ENCODE results near the gene DLG2. TPM values are rescaled to one million over a fixed set of nuclear protein-coding genes. Genes with fewer than 3 reads are reported as not detected.

The DLG2 gene
- total RNA-seq, 3 donors from 2014 or later (not counting 1 experiment from before 2014, with no cell fraction given): 1.7 to 2.9 (median 2.2) TPM

DNA sequence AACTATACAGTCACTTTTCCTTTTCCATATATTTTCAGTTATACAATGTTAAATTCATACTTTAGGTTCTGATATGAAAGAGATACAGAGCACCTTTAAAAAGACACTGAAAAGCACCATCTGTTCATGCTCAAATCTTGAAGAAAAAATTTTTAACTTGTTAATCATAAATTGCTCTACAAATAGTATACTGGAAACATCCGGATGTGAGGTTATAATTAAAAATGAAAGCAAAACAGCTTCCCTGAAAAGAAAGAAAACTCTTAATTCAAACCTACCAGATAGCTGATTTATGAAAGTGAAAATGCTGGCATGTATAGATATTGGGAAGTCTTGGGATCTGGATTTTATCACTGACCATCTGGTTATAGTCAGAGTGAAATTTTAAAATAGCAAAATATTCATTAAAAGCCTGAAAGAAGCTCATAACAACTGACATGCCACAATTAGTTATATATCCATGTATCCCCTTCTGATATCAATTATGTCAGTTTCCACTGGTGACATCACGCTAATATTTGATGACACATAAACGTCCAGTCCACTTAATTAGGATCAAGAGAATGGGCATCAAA lies 740.0 kb downstream of the DLG2 start:
- peaks cover 11% of the 10 kb centered on the region in 2 donors for H3K9me3 Mint-ChIP-seq
- no peak for DNase-seq
- no peak for ATAC-seq
- H3K36me3 ChIP-seq (ENCODE audit: control insufficient read depth, insufficient read depth, low read length): no peaks in the 10 kb centered on the region
- TF ChIP-seq, protein P1, sequence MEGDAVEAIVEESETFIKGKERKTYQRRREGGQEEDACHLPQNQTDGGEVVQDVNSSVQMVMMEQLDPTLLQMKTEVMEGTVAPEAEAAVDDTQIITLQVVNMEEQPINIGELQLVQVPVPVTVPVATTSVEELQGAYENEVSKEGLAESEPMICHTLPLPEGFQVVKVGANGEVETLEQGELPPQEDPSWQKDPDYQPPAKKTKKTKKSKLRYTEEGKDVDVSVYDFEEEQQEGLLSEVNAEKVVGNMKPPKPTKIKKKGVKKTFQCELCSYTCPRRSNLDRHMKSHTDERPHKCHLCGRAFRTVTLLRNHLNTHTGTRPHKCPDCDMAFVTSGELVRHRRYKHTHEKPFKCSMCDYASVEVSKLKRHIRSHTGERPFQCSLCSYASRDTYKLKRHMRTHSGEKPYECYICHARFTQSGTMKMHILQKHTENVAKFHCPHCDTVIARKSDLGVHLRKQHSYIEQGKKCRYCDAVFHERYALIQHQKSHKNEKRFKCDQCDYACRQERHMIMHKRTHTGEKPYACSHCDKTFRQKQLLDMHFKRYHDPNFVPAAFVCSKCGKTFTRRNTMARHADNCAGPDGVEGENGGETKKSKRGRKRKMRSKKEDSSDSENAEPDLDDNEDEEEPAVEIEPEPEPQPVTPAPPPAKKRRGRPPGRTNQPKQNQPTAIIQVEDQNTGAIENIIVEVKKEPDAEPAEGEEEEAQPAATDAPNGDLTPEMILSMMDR (IDR thresholded peaks at IDR 0.05): no peak
- no peak overlapping the region for H3K27ac Mint-ChIP-seq
- no peaks in the 10 kb centered on the region for H3K27me3 ChIP-seq (ENCODE audit: control insufficient read depth, insufficient read depth, low read length)
- H3K36me3 Mint-ChIP-seq: no peaks in the 10 kb centered on the region
- WGBS (ENCODE audit: insufficient coverage): 88% methylated on average over 2 of the region's 3 CpGs
- H3K27me3 Mint-ChIP-seq (ENCODE audit: low read depth in 2 of 2): no peaks in the 10 kb centered on the region
- H3K4me3 Mint-ChIP-seq: no peak overlapping the region
- intact Hi-C loops (cut with micrococcal nuclease): no loop called here
- H3K9me3 ChIP-seq (ENCODE audit: control insufficient read depth, insufficient read depth, low read length): no peaks in the 10 kb centered on the region
- no peaks in the 10 kb centered on the region for H3K4me1 ChIP-seq (ENCODE audit: control insufficient read depth, insufficient read depth, low read length)
- H3K4me3 ChIP-seq (ENCODE audit: low read length): no peak overlapping the region
- no peaks in the 10 kb centered on the region for H3K4me1 Mint-ChIP-seq
- no peak overlapping the region for H3K27ac ChIP-seq (ENCODE audit: low read length)

DNA sequence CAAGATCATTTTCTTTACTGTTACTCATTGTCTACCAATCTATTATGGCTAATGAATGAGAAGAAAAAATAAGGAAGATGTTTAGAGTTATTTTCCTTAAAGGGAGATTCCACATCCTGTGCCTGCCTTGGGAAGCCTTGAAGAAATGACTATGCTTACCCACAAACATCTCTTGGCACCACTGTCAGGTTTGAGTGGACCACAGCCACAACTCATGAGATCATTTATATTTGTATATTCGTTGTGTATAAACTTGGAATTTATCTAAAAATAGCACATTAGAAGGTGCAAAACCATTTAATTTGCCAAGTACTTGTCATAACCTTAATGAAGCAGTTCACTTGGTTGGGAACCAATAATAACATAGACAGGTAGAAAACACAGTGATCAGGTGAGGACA lies 740.8 kb downstream of the DLG2 start:
- ATAC-seq (no peak), DNase-seq (no peak)
- TF ChIP-seq, protein P1 (IDR thresholded peaks at IDR 0.05): no peak
- Mint-ChIP-seq H3K36me3 (no peaks in the 10 kb centered on the region), H3K4me3 (no peak overlapping the region), H3K9me3 (peaks cover 11 to 12% of the 10 kb centered on the region in 2 donors), H3K4me1 (no peaks in the 10 kb centered on the region), H3K27ac (no peak overlapping the region), H3K27me3 (ENCODE audit: low read depth in 2 of 2) (no peaks in the 10 kb centered on the region)
- no CpG with 5 or more reads among the region's 1 CpG for WGBS (ENCODE audit: insufficient coverage)
- H3K4me1 ChIP-seq (ENCODE audit: control insufficient read depth, insufficient read depth, low read length): no peaks in the 10 kb centered on the region
- intact Hi-C loops (cut with micrococcal nuclease): no loop called here
- no peaks in the 10 kb centered on the region for H3K9me3 ChIP-seq (ENCODE audit: control insufficient read depth, insufficient read depth, low read length)
- H3K27me3 ChIP-seq (ENCODE audit: control insufficient read depth, insufficient read depth, low read length): no peaks in the 10 kb centered on the region
- no peaks in the 10 kb centered on the region for H3K36me3 ChIP-seq (ENCODE audit: control insufficient read depth, insufficient read depth, low read length)
- H3K4me3 ChIP-seq (ENCODE audit: low read length): no peak overlapping the region
- no peak overlapping the region for H3K27ac ChIP-seq (ENCODE audit: low read length)

DNA sequence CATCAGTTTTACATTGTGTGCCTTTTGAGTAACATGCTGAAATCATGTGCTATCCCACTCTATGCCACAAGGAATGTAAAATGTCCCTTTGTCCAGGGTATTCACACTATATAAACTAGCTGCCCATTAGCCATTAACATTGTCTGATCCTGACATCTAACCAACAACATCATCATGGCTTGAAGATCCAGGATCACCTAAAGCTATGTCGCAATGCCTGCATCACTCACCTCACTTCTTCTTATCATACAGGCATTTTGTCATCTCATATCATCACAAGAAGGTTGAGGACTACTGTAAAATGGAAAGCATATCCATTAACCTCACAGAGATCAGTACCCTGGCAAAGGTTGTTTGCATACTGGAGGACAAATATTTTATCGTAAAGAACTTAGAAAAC lies 742.3 kb downstream of the DLG2 start:
- ATAC-seq: no peak
- H3K9me3 Mint-ChIP-seq: peaks cover 13 to 15% of the 10 kb centered on the region in 2 donors
- WGBS (ENCODE audit: insufficient coverage): 98% methylated on average over 2 of the region's 2 CpGs

More for the DNA sequence above, 742.3 kb downstream of the DLG2 start:
- no peak overlapping the region for H3K27ac Mint-ChIP-seq
- H3K4me1 Mint-ChIP-seq: no peaks in the 10 kb centered on the region
- Histone ChIP-seq H3K9me3 (ENCODE audit: control insufficient read depth, insufficient read depth, low read length) (no peaks in the 10 kb centered on the region), H3K4me1 (ENCODE audit: control insufficient read depth, insufficient read depth, low read length) (no peaks in the 10 kb centered on the region), H3K36me3 (ENCODE audit: control insufficient read depth, insufficient read depth, low read length) (no peaks in the 10 kb centered on the region), H3K27ac (ENCODE audit: low read length) (no peak overlapping the region), H3K27me3 (ENCODE audit: control insufficient read depth, insufficient read depth, low read length) (no peaks in the 10 kb centered on the region), H3K4me3 (ENCODE audit: low read length) (no peak overlapping the region)
- H3K36me3 Mint-ChIP-seq: no peaks in the 10 kb centered on the region
- no peak overlapping the region for H3K4me3 Mint-ChIP-seq
- DNase-seq: no peak
- intact Hi-C loops (cut with micrococcal nuclease): no loop called here
- TF ChIP-seq, protein P1 (IDR thresholded peaks at IDR 0.05): no peak
- H3K27me3 Mint-ChIP-seq (ENCODE audit: low read depth in 2 of 2): no peaks in the 10 kb centered on the region
